22Rv1 (cell line): ENCODE data around the gene PRPF39.

ENCODE experiments used
- H3K27ac ChIP-seq: fragments of 450-650 bp; 2 replicates; pipeline ENCODE4 v1.5.1; 2017
- CTCF ChIP-seq: fragments of 450-650 bp; IDR thresholded peaks from 2 replicates; pipeline ENCODE4 v1.5.1; 2017; ENCODE audit warnings: mild to moderate bottlenecking
- ZFX ChIP-seq: fragments of 450-650 bp; IDR thresholded peaks from 2 replicates; pipeline ENCODE4 v1.6.1; 2017; ENCODE audit warnings: antibody characterized with exemption, borderline replicate concordance

Gene PRPF39

GRCh38 chr14:45048385-45048784, 35.5 kb upstream of the PRPF39 start:
- no peak overlapping the region for H3K27ac ChIP-seq
- TF ChIP-seq CTCF = no peak
- no peak for TF ChIP-seq ZFX

GRCh38 chr14:45051180-45051579, 32.7 kb upstream of the PRPF39 start:
- TF ChIP-seq ZFX = no peak
- no peak for TF ChIP-seq CTCF
- H3K27ac ChIP-seq = no peak overlapping the region

- TF ChIP-seq CTCF (no peak), ZFX (no peak)
- no peak overlapping the region for H3K27ac ChIP-seq
These were observed 32.0 kb upstream of the PRPF39 start for GRCh38 chr14:45051896-45052295.

- TF ChIP-seq CTCF (no peak), ZFX (no peak)
These were observed 26.6 kb upstream of the PRPF39 start for GRCh38 chr14:45057349-45057748.

GRCh38 chr14:45057881-45058364, 26.0 kb upstream of the PRPF39 start:
- no peak for TF ChIP-seq ZFX
- no peak for TF ChIP-seq CTCF
- no peak overlapping the region for H3K27ac ChIP-seq

More at GRCh38 chr14:45057349-45057748, 26.6 kb upstream of the PRPF39 start:
- H3K27ac ChIP-seq = no peak overlapping the region

- TF ChIP-seq ZFX (no peak), CTCF (no peak)
- H3K27ac ChIP-seq = no peak overlapping the region
These were observed 23.4 kb upstream of the PRPF39 start for GRCh38 chr14:45060551-45060950.

DNA sequence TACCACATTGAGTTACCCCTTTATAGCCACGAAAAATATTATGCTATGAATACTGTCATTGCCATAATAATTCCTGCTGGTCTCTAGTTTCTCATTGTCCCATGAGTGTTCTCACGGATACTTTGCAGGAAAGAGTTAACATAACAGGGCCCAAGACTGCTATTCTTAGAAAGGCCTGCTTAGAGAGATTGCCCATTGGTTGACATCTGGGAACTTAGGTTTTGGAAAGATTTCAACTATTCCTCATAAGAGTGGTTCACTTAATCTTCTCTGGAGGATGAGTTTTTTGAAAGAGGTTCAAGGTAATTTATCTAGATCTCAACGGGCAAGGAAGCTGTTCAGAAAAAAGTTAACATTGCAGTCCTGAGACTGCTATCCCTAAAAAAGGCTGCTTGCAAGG, 18.4 kb upstream of the PRPF39 start:
- H3K27ac ChIP-seq = no peak overlapping the region
- TF ChIP-seq ZFX (no peak), CTCF (no peak)
